GM21423 (cell line): Measurements from ENCODE around the gene MRPS27.

ENCODE experiments used
- ATAC-seq: cut with Tn5 transposase; IDR thresholded peaks from one replicate; pipeline ENCODE4 v1.9.1; 2021; ENCODE audit warnings: mild to moderate bottlenecking, moderate library complexity; ENCODE audit not compliant: unreplicated experiment

The MRPS27 gene

GRCh38 chr5:72234868-72235267 lies 85.2 kb downstream of the MRPS27 start:
- ATAC-seq, result no peak

DNA sequence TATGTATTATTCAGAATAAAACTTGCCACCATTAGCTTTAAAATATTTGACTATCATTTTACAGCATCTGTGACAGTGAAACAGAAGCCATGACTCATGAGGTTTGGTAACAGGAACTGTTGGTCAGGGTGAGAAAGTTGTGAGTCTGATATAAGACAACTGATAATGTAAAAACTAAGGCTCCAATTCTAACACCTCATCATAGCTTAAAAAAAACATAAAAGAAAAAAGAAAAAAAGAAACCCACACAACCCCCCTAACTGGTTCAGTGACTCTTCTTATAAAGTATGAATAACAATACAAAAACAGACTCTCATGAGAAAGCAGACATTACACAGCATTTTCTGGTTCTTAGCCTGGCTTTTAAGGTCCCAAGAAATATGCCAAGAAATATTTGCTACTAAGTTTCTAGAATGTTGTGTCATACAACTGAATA lies 85.8 kb downstream of the MRPS27 start:
- peak; percentile 86 for ATAC-seq

GRCh38 chr5:72233835-72234234 lies 86.2 kb downstream of the MRPS27 start:
- no peak for ATAC-seq

GRCh38 chr5:72232838-72233237 lies 87.2 kb downstream of the MRPS27 start:
- ATAC-seq, result no peak

DNA sequence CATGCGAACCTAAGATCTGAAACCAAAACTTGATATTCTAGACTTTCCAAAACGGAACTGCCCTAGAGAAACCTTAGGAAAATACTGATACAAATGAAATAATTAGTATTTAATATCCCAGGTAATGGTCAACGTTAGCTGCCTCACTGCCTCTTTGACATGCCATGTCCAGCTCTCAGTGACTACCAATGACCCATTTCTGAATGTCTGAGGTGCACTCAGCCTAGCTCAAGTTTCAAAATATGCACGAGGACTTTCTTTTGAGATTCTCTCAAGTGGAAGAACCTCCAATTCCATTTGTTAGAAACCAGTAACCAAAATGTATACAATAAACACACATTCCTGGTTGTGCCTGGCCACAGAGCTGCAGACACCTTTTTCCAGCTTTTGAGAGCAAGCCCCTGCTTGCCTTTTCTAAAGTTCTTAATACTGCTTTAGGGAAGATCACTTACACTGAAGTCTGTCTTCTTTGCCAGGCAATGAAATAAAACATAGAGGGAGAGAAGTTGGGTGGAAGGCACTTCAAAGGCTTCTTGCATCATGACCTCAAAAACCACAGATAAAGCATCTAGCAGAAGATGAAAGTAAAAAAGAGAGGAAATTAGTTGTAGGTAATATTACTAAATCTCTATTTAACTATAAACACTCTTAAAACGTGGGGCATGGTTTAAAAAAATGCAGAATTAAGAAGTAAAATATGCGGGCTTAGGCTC lies 87.9 kb downstream of the MRPS27 start:
- ATAC-seq, result no peak

DNA sequence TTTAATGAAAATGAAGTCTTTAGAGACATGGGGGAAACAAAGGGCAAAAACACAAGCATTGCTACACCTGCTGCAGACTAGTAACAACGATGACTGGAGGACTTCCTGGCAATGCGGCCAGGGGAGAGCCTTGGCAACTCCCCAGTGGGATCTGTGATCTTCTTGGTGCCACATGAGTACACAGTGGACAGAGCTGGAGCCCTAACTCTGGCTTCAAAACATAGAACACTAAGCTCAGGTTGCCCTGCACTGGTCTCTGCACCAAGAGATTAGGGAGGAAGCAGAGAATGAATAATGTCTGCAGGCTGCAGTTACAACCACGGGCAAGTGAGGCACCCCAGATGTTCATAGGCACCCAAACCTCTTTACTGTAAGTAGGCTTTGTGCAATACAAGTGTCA lies 91.1 kb downstream of the MRPS27 start:
- ATAC-seq, result no peak

- no peak for ATAC-seq
Observed at GRCh38 chr5:72226950-72227349, 93.1 kb downstream of the MRPS27 start.

DNA sequence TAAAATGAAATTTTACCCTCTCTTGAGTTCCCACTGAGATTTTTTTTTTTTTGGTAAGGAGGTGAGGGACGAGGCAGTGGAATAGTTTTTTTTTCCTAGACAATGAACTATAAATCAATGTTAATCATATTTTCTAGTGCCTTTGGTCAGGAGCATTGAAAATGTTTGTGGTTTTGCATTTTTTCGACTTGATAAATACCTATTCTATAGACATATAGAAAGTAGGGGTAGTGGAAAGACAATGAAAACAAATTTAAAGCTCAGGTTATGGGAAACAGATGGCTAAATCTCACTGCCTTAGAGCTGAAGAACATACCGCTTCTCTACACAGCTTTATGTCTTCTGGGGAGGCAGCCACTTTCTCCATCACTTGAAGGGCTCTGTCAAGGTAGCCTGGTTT lies 94.3 kb downstream of the MRPS27 start:
- ATAC-seq, result no peak

DNA sequence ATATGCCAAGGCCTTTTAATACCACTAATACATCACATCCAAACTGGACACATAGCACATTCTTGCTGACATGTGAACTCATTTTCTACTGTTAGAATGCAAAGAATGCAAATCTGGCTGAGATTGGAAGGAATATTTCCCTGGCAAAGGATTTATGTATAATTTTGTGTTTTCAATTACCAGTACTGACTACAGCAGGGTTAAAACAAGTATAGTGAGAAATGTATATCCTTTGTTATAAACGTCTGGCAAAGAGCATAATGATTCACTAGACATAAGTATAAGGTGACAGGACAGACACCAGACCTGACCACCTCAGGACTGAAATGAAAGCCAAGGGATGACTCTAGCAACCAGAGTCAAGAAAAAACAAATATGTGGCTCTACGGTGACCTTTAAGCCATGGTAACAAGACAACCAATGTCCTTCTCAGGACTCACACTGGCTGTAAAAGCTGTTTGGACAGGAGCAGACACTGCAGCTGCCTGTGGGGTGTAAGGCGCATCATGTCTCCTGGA lies 95.0 kb downstream of the MRPS27 start:
- no peak for ATAC-seq

GRCh38 chr5:72223371-72223770 lies 96.7 kb downstream of the MRPS27 start:
- ATAC-seq, result no peak

DNA sequence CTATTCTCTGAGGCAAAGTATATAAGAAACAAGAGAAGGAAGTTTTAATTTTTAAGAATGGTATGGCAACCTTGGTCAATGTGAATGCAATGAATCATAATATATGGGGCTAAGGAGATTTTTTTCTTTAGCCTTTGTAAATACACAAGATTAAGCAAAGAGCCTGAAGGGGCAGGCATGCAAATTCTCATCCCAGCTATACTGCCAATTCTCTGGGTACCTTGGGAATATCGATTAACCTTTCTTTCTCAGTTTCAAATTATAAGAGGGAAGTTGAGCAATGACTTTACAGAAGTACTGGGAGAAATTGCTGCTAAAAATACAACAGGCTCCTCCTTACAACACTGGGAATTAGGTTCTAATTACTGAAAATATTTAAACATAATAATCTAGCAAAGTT lies 97.5 kb downstream of the MRPS27 start:
- ATAC-seq, result no peak

- no peak for ATAC-seq
Observed at GRCh38 chr5:72221541-72221940, 98.5 kb downstream of the MRPS27 start.

DNA sequence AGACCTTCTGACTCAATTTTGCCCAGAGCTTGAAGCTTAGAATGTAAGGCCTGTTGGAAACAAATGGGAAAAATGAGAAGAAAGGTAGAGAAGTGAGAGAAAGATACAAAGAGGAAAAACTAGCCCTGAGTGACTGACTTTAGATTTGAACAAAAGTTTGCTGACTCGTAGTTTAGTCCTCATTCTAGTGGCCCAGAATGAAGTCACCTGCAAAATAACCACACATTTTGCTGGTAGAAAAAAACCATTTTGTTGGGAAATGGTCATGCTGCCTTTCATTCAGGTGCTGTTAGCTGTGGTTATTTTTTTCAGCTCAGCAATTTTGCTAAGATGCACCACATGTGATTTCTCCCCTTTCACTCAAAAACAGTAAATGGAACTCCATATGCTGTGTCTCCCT lies 98.9 kb downstream of the MRPS27 start:
- no peak for ATAC-seq

DNA sequence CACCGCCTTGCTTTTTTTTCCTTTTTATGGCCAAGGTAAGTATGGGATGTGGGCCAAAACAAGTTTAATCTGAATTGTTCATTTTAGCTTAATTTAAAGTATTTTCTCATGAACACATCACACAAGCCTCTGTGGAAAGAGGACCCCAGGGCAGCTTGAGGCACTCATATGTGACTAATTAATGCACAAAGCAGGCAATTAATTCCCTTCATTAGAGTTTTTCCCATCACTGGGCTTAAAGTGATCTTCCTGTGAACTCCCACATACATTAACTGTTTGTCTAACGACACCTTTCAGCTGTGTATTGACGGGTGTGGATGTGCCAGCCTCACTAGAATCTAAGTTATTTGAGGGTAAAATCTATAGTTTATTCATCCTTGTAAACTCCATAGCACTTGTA lies 103.3 kb downstream of the MRPS27 start:
- no peak for ATAC-seq

GRCh38 chr5:72214168-72214567 lies 105.9 kb downstream of the MRPS27 start:
- no peak for ATAC-seq

DNA sequence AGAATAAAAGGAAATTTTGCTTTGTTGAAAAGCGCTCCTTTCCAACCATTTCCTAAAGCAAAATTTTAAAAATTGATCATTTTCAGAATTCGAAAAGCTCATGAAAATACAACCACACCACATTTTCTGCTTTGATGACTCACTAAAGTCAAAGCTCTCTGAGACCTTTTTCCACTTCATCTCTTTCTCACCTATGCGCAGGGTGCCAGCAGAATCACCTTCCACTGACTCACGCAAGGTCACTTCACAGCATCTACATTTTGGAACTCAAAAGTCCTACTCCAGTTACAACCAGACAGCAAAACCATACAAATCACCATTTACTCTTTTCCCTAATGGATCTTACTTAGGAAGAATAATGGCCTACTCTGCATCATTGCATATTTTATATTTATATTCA lies 106.6 kb downstream of the MRPS27 start:
- no peak for ATAC-seq

DNA sequence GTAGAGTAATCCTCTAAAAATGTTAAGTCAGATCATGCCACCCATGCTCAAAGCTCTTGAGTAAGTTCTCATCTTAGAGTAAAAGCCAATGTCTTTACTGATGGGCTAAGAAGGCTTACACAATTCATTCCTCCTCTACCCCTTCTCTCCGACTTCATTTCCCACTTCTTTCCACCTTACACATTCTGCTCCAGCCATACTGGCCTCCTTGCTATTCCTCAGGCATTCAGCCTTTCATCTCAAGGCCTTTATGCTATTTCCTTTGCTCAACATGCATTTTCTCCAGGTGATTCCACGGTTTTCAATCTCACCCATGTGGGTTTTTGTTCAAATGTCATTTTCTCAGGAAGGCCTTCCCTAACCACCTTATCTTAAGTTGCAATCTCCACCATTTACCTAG lies 107.9 kb downstream of the MRPS27 start:
- ATAC-seq, result no peak

DNA sequence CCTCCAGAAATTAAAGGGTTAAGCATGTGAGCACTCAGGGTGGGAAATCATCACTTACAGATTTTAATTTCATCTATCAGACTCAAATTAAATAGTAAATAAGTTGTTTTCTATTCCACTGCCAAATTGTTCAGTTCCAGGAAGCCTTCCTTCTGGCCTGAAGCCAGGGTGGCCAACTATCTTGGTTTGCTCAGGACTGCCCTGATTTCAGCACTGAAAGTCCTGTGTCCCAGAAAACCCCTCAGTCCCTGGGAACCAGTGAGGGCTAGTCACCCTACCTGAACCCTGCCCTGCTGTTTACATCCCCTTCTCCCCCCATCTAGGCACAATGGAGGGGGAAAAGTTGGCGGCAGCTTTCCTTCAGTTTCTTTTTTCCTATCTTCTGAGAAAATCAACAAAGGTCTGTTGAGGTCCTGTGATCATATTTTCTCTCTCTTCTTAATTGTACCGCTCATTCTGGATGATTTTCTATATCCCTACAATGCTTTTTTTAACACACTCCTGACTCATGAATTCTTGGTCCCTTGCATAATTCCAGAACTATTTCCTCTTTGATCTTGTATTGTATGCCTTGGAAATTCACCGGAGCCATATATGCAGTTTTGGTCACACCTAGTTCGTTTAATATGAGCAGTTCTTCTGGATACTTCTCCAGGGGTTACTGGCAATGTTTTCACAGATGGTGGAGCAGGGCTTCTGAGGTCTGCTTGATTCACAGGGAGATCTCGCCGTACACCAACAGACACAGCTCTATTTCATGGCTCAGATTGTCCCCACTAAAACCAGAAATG lies 109.0 kb downstream of the MRPS27 start:
- no peak for ATAC-seq

DNA sequence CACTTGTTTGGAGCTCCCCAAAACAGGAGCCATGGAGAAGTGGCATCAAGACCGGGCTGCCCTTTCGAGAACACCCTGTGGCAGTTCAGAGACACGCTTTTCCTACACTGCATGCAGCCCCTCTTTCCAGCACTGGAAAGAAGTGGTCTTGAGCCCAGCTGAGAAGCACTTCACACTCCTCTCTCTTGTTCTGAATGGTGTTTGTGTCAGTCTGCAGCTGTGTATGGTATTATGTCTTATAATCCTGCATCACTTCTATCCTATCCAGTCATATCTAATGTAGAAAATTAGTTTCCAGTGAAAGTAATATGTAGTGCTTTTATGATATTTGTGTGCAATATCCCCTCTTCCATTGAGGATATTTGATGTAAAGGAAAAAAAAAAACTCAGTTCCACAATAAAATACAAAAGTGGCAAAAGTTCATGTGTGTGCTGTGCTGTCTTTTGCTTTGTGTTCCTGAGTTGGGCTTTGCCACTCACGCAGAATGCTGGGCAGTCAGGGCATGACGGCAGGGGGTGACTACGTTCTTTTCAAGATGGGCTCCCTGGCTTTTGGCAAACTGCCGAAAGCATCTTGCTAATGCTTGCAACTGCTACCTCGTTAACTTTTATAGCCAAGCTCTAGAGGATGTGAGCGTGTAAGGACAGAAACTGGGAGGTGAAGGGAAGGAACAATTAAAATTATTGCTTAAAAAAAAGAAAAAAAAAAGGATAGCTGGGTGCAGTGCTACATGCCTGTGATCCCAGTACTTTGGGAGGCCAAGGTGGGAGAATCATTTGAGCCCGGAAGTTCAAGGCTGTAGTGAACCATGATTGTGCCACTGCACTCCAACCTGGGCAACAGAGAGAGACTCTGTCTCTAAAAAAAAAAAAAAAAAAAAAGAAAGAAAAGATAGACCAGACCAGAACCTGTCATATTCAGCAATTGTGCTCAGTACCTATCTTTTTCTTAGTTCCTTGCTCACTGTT lies 110.6 kb downstream of the MRPS27 start:
- ATAC-seq, result no peak

DNA sequence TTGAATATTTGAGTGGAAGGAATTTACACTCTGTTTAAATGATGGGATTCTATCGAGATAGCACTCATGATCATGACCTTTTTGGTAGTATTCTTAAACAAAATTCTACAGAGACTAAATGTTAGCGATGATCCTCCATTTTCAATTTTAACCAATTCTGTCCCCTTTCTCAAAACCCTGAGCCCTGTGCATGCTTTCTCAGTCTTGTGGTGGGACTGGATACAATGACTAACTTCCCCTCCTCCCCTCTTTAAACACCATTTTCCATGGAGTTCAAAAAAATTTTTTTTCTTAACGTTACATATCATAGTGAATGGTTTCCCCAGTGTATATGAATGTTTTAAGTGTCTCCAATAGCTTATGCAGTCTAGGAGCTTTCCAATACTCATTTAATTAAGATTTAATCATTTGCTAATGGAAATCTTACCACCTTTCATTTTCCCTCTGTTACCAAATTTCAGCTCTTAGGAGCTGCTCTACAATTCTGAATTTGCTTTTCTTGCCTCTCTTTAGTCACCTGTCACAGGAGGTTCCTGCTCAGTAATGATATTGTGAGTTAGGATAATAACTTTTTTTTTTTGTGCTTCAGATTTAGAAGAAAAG lies 111.6 kb downstream of the MRPS27 start:
- no peak for ATAC-seq

- no peak for ATAC-seq
Observed at GRCh38 chr5:72206994-72207393, 113.0 kb downstream of the MRPS27 start.
